Muscle layer of colon (tissue), 2 donors: ENCODE measurements around the gene CDK6.

Experiments
- H3K27ac ChIP-seq: one replicate; pipeline ENCODE4 v1.7.0; 2013; ENCODE audit warnings: low read depth, mild to moderate bottlenecking, low read length, moderate library complexity
- H3K27me3 ChIP-seq, 2 donors: one replicate each; pipeline ENCODE4 v1.7.0; 2013; ENCODE audit warnings: low read length in 2 of 2, mild to moderate bottlenecking in 2 of 2; ENCODE audit not compliant: insufficient read depth in 2 of 2, control insufficient read depth in 1 of 2
- H3K36me3 ChIP-seq: one replicate; pipeline ENCODE4 v1.7.0; 2013; ENCODE audit warnings: mild to moderate bottlenecking, low read length; ENCODE audit not compliant: insufficient read depth
- H3K4me1 ChIP-seq: one replicate; pipeline ENCODE4 v1.7.0; 2013; ENCODE audit warnings: mild to moderate bottlenecking, low read length; ENCODE audit not compliant: insufficient read depth
- H3K4me3 ChIP-seq, 2 donors: one replicate each; pipeline ENCODE4 v1.7.0; 2013; ENCODE audit warnings: low read length in 2 of 2, low read depth in 1 of 2, mild to moderate bottlenecking in 1 of 2, moderate library complexity in 1 of 2
- H3K9ac ChIP-seq: one replicate; pipeline ENCODE4 v1.7.0; 2013; ENCODE audit warnings: low read length
- H3K9me3 ChIP-seq: one replicate; pipeline ENCODE4 v1.7.0; 2013; ENCODE audit warnings: mild to moderate bottlenecking, low read length
- donor health status: abdominal sarcoma.
- donor health status: Adenocarcinoma of cecum.

CDK6 gene

DNA sequence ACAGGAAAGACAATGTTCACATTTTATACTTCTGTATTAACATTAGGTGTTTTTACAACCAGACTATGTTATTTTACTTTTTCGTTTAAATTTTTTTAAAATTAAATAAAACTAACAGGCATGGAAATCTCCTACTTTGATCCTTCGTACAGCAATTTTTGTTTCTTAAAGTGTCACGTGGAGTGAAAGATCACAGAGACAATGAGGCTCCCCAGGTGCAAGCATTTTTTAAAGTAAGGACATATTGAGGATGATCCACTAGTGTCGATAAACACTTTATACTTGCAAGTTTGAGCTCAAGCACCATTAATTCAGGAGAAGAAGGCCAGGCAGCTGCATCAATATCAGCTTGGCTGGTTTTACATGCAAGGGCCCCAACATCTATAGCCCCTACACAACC is 177.7 kb downstream of the CDK6 start:
- Histone ChIP-seq H3K9me3 (no peaks in the 10 kb centered on the region), H3K27me3 (no peaks in the 10 kb centered on the region), H3K4me1 (no peaks in the 10 kb centered on the region), H3K4me3 (no peak overlapping the region), H3K9ac (no peak overlapping the region), H3K36me3 (no peaks in the 10 kb centered on the region), H3K27ac (no peak overlapping the region)

DNA sequence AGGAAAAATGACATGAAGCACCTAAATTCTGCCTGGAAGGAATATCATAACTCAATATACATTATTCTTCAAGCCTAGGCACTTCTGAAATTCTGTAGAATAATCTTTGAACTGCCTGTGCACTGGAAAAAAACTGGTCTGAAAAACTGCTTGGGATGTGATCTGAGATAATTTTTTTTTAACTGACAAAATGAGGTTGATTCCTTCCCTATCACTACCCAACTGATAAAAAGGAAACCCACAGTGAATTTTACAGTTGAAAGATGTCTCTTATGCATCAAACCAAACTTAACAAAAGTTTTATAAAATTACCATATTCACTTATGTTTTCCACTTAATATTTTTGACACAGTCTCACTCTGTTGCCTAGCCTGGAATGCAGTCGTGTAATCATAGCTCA is 179.0 kb downstream of the CDK6 start:
- no peak overlapping the region for H3K27ac ChIP-seq
- no peaks in the 10 kb centered on the region for H3K36me3 ChIP-seq
- no peaks in the 10 kb centered on the region for H3K4me1 ChIP-seq
- H3K4me3 ChIP-seq: no peak overlapping the region
- no peaks in the 10 kb centered on the region for H3K9me3 ChIP-seq
- no peaks in the 10 kb centered on the region for H3K27me3 ChIP-seq
- no peak overlapping the region for H3K9ac ChIP-seq

- Histone ChIP-seq H3K9ac (no peak overlapping the region), H3K4me3 (no peak overlapping the region), H3K4me1 (no peaks in the 10 kb centered on the region), H3K9me3 (no peaks in the 10 kb centered on the region), H3K36me3 (no peaks in the 10 kb centered on the region), H3K27ac (no peak overlapping the region), H3K27me3 (no peaks in the 10 kb centered on the region)
Measured at GRCh38 chr7:92656121-92656520, 180.3 kb downstream of the CDK6 start.

- Histone ChIP-seq H3K27me3 (no peaks in the 10 kb centered on the region), H3K9ac (no peak overlapping the region), H3K4me3 (no peak overlapping the region), H3K9me3 (no peaks in the 10 kb centered on the region), H3K4me1 (no peaks in the 10 kb centered on the region), H3K27ac (no peak overlapping the region), H3K36me3 (no peaks in the 10 kb centered on the region)
Measured at GRCh38 chr7:92655346-92655884, 181.0 kb downstream of the CDK6 start.

DNA sequence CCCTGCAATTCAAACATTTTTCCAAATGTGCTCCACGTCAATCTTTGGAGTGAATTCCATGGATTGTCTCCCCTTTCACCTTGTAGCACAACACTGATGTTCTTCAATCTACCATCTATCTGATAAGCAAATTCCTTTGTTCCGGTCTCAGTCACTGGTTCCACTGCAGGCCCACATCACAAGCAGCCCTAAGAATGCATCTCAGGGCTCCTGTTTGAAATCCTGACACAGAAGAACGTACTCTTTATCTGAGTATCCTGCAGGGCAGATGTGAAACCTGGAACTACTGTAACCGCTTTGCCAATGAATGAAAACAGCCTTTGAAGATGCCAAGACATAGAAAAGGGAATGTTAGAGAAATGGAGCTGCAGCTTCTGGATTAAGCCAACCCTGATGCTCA is 183.2 kb downstream of the CDK6 start:
- H3K9me3 ChIP-seq: no peaks in the 10 kb centered on the region
- no peak overlapping the region for H3K4me3 ChIP-seq
- no peaks in the 10 kb centered on the region for H3K27me3 ChIP-seq
- H3K4me1 ChIP-seq: no peaks in the 10 kb centered on the region
- H3K9ac ChIP-seq: no peak overlapping the region
- H3K36me3 ChIP-seq: no peaks in the 10 kb centered on the region
- no peak overlapping the region for H3K27ac ChIP-seq

- H3K4me1 ChIP-seq: no peaks in the 10 kb centered on the region
- no peaks in the 10 kb centered on the region for H3K36me3 ChIP-seq
- no peak overlapping the region for H3K4me3 ChIP-seq
- no peaks in the 10 kb centered on the region for H3K9me3 ChIP-seq
- H3K27ac ChIP-seq: no peak overlapping the region
- no peak overlapping the region for H3K9ac ChIP-seq
- H3K27me3 ChIP-seq: no peaks in the 10 kb centered on the region
Measured at GRCh38 chr7:92652536-92652935, 183.8 kb downstream of the CDK6 start.

DNA sequence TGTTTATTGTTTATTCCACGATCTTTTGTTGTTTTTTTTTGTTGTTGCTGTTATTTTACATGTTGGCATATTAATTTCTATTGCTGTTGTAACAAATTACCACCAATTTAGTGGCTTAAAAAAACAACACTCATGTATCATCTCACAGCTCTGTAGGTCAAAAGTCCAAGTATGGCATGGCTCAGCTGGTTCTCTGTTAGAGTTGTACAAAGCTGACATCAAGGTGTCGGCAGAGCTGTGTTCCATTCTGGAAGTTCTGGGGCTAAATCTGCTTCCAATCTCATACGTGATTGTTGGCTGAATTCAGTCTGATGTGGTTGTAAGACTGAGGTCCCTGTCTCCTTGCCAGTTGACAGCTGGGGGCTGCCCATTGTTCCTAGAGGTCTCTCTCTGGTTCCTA is 186.0 kb downstream of the CDK6 start:
- peaks cover 7% of the 10 kb centered on the region for H3K4me1 ChIP-seq
- H3K4me3 ChIP-seq: no peak overlapping the region
- H3K9me3 ChIP-seq: no peaks in the 10 kb centered on the region
- H3K27ac ChIP-seq: no peak overlapping the region
- no peak overlapping the region for H3K9ac ChIP-seq
- no peaks in the 10 kb centered on the region for H3K36me3 ChIP-seq
- H3K27me3 ChIP-seq: no peaks in the 10 kb centered on the region

DNA sequence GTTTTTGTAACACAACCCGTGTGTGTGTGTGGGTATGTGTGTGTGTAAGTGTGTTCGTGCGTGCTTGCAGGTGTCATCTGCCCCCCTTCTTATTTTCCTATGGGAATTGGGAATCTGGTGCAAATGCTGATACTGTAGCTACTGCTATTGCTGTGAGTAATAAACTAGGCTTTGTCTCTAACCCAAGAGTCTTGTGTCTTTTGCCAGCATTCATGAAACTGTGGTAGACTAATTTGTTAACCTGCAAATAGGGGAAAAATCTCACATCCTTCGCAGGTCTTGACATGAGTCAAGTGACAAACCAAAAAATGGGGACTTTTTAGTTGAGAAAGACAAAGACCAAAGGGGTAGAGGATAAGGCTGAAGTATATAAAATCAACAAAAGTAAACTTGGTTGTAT is 188.3 kb downstream of the CDK6 start:
- no peak overlapping the region for H3K27ac ChIP-seq
- no peak overlapping the region for H3K4me3 ChIP-seq
- no peaks in the 10 kb centered on the region for H3K9me3 ChIP-seq
- no peak overlapping the region for H3K9ac ChIP-seq
- peaks cover 13% of the 10 kb centered on the region for H3K4me1 ChIP-seq
- H3K36me3 ChIP-seq: no peaks in the 10 kb centered on the region
- no peaks in the 10 kb centered on the region for H3K27me3 ChIP-seq

GRCh38 chr7:92647652-92648051 is 188.7 kb downstream of the CDK6 start:
- H3K9ac ChIP-seq: no peak overlapping the region
- H3K9me3 ChIP-seq: no peaks in the 10 kb centered on the region
- no peak overlapping the region for H3K4me3 ChIP-seq
- no peaks in the 10 kb centered on the region for H3K27me3 ChIP-seq
- H3K36me3 ChIP-seq: no peaks in the 10 kb centered on the region
- no peak overlapping the region for H3K27ac ChIP-seq
- peaks cover 13% of the 10 kb centered on the region for H3K4me1 ChIP-seq

GRCh38 chr7:92647011-92647625 is 189.3 kb downstream of the CDK6 start:
- Histone ChIP-seq H3K27me3 (no peaks in the 10 kb centered on the region), H3K4me3 (no peak overlapping the region), H3K36me3 (no peaks in the 10 kb centered on the region), H3K27ac (no peak overlapping the region), H3K9ac (no peak overlapping the region), H3K9me3 (no peaks in the 10 kb centered on the region), H3K4me1 (peaks cover 13% of the 10 kb centered on the region)

GRCh38 chr7:92645114-92646061 is 191.0 kb downstream of the CDK6 start:
- H3K4me1 ChIP-seq: peaks cover 13% of the 10 kb centered on the region

More at GRCh38 chr7:92645114-92646061, 191.0 kb downstream of the CDK6 start:
- H3K36me3 ChIP-seq: no peaks in the 10 kb centered on the region
- no peak overlapping the region for H3K4me3 ChIP-seq
- no peak overlapping the region for H3K9ac ChIP-seq
- no peaks in the 10 kb centered on the region for H3K9me3 ChIP-seq
- no peak overlapping the region for H3K27ac ChIP-seq
- no peaks in the 10 kb centered on the region for H3K27me3 ChIP-seq
